Sigmoid colon (tissue), 7 donors: ENCODE data around the gene LRRFIP1. TPM values are rescaled to one million over a fixed set of nuclear protein-coding genes. Genes with fewer than 3 reads are reported as not detected.
A peak's percentile ranks its signal among the peaks of the same experiment; 100 is the strongest.

Experiments used
- DNase-seq: peaks from one replicate; pipeline ENCODE4 v3.0.0-alpha.2; 2019
- H3K27ac ChIP-seq, 4 donors: fragments of 200-600 bp; sonication (generic); one replicate each; pipeline ENCODE4 v1.5.1; 2016 to 2019; ENCODE audit warnings: mild to moderate bottlenecking in 1 of 4
- H3K27me3 ChIP-seq, 3 donors: fragments of 200-600 bp; sonication (generic); one replicate each; pipeline ENCODE4 v1.5.1; 2019; ENCODE audit warnings: mild to moderate bottlenecking in 1 of 3
- H3K36me3 ChIP-seq, 4 donors: fragments of 200-600 bp; sonication (generic); one replicate each; pipeline ENCODE4 v1.5.1; 2016 to 2019
- H3K4me1 ChIP-seq, 4 donors: fragments of 200-600 bp; sonication (generic); one replicate each; pipeline ENCODE4 v1.5.1; 2017 to 2019
- H3K4me3 ChIP-seq, 4 donors: fragments of 200-600 bp; sonication (generic); one replicate each; pipeline ENCODE4 v1.5.1; 2017 to 2019; ENCODE audit warnings: mild to moderate bottlenecking in 2 of 4, moderate library complexity in 1 of 4
- H3K9me3 ChIP-seq, 4 donors: fragments of 200-600 bp in 3 of 4; sonication (generic) in 3 of 4; one replicate each; pipeline versions ENCODE4 v1.5.1 to v1.6.1; 2013 to 2019
- EP300 ChIP-seq, 4 donors: sonication (generic); formaldehyde crosslinking; IDR thresholded peaks; one replicate each; pipeline ENCODE4 v1.6.1; 2017; ENCODE audit warnings: antibody characterized with exemption in 4 of 4
- POLR2A ChIP-seq, 2 donors: fragments of 450-650 bp; IDR thresholded peaks; one replicate each; pipeline ENCODE4 v1.6.1; 2016; ENCODE audit warnings: antibody characterized with exemption in 2 of 2, mild to moderate bottlenecking in 2 of 2, moderate library complexity in 2 of 2
- POLR2AphosphoS5 ChIP-seq, 4 donors: sonication (generic); formaldehyde crosslinking; IDR thresholded peaks; one replicate each; pipeline ENCODE4 v1.6.1; 2017; ENCODE audit warnings: antibody characterized with exemption in 4 of 4
- WGBS, 2 donors: extraction: QIAGEN DNeasy Blood & Tissue Kit; methylation state at CpG; one replicate each; pipeline ENCODE4 v1.1.7; 2013; 5-methylcytosine and 5-hydroxymethylcytosine counted together
- intact Hi-C: fragments of 100-400 bp; cut with DNase I; formaldehyde crosslinking; loops from one replicate; pipeline ENCODE4 v1.15.1; 2023
- polyA plus RNA-seq, 3 donors: library from polyadenylated mRNA; stranded (reverse); fragments of 200-250 nt; gene quantifications; one replicate each; pipeline ENCODE4 v1.2.3, GENCODE V29; 2013
- total RNA-seq, 4 donors: library from RNA; depleted of rRNA; stranded (reverse); fragments of >200 nt; gene quantifications; one replicate each; pipeline ENCODE4 v1.1.0, GENCODE V29; 2016
- TF ChIP-seq, protein P1 (sequence below), 4 experiments: fragments of 450-650 bp in 3 of 4; fragments of 200-600 bp in 1 of 4; IDR thresholded peaks; one replicate each; pipeline ENCODE4 v1.5.1; 2016 to 2019; ENCODE audit warnings: antibody characterized with exemption in 4 of 4, mild to moderate bottlenecking in 3 of 4, moderate library complexity in 2 of 4
- donor health status: healthy with polysubstance abuse.
- donor health status: Bipolar disorder and iron deficiency.
- donor health status: healthy.

The LRRFIP1 gene
- total and polyA plus RNA-seq, 7 donors = 42.0 to 185 (median 112) TPM

DNA sequence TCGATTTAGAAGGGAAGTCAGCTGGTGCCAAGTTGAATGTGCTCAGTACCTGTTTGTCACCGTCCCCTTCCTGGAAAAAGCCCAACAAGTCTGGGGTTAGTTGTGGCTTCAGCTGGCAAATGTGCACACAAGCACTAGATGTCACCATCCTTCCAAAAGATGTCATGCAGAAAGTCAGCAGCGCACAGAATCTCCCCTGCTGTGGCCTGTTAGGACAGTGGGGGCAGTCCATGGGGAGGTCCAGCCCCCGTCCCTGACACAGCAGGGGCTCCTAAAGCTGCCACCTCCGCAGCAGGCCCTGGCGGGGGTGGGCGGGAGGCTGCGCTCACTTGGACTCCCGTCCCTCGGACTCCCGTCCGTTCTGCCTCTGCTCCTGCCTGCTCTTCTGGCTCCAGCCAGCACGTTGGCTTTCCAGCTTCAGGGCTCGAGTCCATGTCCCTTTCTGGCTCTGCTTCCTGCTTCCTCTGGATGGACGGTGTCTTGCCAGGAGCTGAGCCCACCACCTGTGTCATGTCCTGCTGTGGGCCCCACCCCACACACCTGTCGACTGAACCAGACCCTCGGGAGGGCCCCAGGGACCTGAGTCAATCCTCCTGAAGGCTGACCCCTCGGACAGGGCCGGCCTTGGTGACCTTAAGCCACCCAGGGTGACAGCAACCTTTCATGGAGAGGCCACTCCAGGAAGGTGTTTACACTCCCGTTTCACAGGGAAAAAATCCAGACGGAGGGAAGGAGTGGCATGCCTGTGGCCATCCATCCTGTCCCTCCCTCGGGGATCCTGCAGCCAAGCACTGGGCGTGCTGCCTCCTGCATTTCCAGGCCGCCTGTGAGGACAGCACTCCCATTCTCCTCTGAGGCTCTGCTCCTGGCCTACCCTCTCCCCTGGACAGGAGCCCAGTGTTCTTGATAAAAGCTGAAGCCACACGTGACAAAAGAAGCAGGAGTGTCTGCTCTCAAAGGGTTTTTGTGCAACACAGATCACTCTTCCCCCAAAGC is 45.3 kb upstream of the LRRFIP1 start:
- peak overlapping the region; percentile 39 to 73 (median 69) for H3K27ac ChIP-seq
- intact Hi-C loops = loop anchor here (1.0 kb wide), 1 partner anchor 163 kb away; no protein-coding TSS in a partner anchor
- H3K9me3 ChIP-seq = no peaks in the 10 kb centered on the region
- TF ChIP-seq EP300 (IDR thresholded peaks at IDR 0.05) (no peak), POLR2A (IDR thresholded peaks at IDR 0.05) (no peak), POLR2AphosphoS5 (IDR thresholded peaks at IDR 0.05) (peak; percentile 13 to 50 (median 29))
- TF ChIP-seq, protein P1, sequence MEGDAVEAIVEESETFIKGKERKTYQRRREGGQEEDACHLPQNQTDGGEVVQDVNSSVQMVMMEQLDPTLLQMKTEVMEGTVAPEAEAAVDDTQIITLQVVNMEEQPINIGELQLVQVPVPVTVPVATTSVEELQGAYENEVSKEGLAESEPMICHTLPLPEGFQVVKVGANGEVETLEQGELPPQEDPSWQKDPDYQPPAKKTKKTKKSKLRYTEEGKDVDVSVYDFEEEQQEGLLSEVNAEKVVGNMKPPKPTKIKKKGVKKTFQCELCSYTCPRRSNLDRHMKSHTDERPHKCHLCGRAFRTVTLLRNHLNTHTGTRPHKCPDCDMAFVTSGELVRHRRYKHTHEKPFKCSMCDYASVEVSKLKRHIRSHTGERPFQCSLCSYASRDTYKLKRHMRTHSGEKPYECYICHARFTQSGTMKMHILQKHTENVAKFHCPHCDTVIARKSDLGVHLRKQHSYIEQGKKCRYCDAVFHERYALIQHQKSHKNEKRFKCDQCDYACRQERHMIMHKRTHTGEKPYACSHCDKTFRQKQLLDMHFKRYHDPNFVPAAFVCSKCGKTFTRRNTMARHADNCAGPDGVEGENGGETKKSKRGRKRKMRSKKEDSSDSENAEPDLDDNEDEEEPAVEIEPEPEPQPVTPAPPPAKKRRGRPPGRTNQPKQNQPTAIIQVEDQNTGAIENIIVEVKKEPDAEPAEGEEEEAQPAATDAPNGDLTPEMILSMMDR (IDR thresholded peaks at IDR 0.05) = peak; percentile 28 to 49 (median 32)
- H3K4me3 ChIP-seq = peak overlapping the region in 3 of 4 donors; percentile 11 to 28 (median 20)
- 60 to 65% methylated on average over 25 of the region's 25 CpGs for WGBS, 2 donors
- peak; percentile 94 for DNase-seq
- no peaks in the 10 kb centered on the region for H3K27me3 ChIP-seq
- H3K36me3 ChIP-seq = no peaks in the 10 kb centered on the region
- H3K4me1 ChIP-seq = peaks cover 0 to 19% (median 13%) of the 10 kb centered on the region in 4 donors

DNA sequence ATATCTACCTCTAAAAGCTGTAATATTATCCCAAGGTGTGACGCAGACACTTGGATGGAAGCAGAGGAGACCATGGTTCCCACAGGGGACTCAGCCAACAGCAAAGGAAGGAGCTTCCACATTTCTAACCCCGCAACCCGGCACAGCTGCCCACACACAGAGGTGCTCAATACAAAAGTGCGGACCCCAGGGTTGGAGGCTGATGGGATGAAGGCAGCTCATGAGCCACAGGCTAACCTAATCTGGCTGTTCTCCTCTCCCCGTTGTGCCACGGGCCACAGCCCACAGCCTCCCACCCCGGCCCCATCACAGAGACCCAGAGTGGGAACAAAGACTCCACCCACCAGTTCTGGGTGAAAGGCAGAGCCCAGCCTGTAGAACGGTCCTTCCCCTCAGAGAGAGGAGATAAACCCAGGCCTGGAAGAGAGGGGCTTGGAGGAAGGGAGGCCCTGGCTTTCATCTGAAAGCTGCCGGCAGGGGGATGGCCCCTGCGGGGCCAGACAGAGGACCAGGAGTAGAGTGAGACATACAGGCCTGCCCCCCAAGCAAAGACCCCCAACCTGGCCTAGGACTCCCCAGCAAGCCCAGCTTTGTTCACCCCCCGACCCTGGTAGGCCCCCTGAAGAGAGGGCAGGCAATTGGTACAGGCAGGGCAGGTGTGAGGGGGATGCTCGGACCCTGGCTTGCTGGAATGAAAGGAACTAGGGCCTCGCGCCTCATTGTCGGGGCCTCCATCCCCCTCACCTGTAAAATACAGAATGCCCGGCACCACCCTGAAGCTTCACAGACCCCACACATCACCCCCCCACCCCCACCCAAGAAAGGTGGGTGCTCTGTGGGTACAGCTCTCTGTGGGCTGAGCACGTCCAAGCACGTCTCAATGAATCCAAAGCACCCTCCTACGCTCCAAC is 43.7 kb upstream of the LRRFIP1 start:
- no peak for DNase-seq
- H3K4me1 ChIP-seq = peaks cover 0 to 19% (median 13%) of the 10 kb centered on the region in 4 donors

DNA sequence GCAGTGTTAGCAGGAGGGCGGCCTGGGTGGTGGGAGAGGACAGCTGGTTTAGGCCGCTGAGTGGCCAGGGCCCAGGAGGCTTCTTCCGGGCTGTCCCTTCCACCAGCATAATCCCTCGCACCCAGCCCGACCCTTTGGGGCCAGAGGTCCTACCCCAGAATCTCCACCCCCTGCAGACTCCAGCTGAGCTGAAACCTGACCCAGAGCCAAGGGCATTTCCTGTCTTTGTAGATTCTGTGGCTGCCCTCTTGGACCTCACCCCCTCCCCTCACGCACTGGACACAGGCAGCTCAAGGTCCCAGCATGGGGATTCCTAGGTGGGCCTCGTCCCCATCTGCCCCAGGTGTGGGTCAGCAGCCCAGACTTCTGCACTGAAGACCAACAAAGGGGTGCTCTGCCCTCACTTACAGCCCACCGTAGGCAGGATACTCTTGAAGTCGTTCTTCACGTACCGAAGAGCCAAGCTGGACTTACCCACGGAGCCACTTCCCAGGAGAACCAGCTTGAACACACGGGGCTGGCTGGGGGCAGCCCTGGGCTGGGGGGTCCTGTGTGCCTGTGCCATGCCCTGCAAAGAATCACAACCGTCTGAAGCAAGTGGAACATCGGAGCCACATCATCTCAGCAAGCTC is 41.7 kb upstream of the LRRFIP1 start:
- DNase-seq = no peak
- H3K27me3 ChIP-seq = no peaks in the 10 kb centered on the region
- WGBS, 2 donors = 88 to 90% methylated on average over 15 of the region's 15 CpGs
- H3K4me3 ChIP-seq = no peak overlapping the region
- TF ChIP-seq POLR2AphosphoS5 (IDR thresholded peaks at IDR 0.05) = no peak
- TF ChIP-seq, protein P1 (IDR thresholded peaks at IDR 0.05) = no peak
- no peak for TF ChIP-seq POLR2A (IDR thresholded peaks at IDR 0.05)
- TF ChIP-seq EP300 (IDR thresholded peaks at IDR 0.05) = no peak
- intact Hi-C loops = no loop called here
- H3K4me1 ChIP-seq = peaks cover 0 to 24% (median 17%) of the 10 kb centered on the region in 4 donors
- H3K36me3 ChIP-seq = no peaks in the 10 kb centered on the region
- no peaks in the 10 kb centered on the region for H3K9me3 ChIP-seq
- H3K27ac ChIP-seq = no peak overlapping the region

More for the DNA sequence above, 43.7 kb upstream of the LRRFIP1 start:
- no peak overlapping the region for H3K4me3 ChIP-seq
- H3K27me3 ChIP-seq = no peaks in the 10 kb centered on the region
- intact Hi-C loops = no loop called here
- no peaks in the 10 kb centered on the region for H3K36me3 ChIP-seq
- TF ChIP-seq POLR2AphosphoS5 (IDR thresholded peaks at IDR 0.05) = no peak
- TF ChIP-seq, protein P1 (IDR thresholded peaks at IDR 0.05) = no peak
- no peak for TF ChIP-seq EP300 (IDR thresholded peaks at IDR 0.05)
- no peak for TF ChIP-seq POLR2A (IDR thresholded peaks at IDR 0.05)
- H3K27ac ChIP-seq = no peak overlapping the region
- no peaks in the 10 kb centered on the region for H3K9me3 ChIP-seq
- WGBS, 2 donors = 91% methylated on average over 19 of the region's 19 CpGs

DNA sequence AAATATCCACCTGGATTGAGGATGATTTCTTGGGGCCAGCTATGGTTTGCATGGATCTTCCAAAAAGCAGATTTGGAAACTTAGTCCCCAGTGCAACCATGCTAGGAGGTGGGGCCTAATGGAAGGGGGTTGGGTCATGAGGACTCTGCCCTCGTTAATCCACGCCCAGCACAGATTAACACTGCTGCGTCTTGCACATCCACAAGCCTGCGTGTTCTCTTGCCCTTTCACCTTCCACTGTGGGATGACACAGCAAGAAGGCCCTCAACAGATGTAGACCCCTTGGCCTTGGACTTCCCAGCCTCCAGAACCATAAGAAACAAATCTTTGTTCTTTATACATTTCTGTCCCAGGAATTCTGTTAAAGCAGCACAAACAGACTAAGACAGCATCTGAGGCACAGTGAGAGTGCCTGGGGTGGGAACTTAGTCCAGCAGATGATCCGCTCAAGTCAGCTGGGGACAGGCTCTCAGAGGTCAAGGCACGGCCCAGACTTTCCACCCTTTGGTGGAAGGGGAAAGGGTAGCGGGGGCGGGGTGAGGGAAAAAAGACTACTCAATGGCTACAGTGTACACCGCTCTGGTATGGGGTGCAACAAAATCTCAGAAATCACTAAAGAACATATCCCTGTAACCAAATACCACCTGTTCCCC is 39.2 kb upstream of the LRRFIP1 start:
- no peak overlapping the region for H3K27ac ChIP-seq
- intact Hi-C loops = no loop called here
- TF ChIP-seq, protein P1 (IDR thresholded peaks at IDR 0.05) = no peak
- no peak for TF ChIP-seq POLR2AphosphoS5 (IDR thresholded peaks at IDR 0.05)
- TF ChIP-seq POLR2A (IDR thresholded peaks at IDR 0.05) = no peak
- TF ChIP-seq EP300 (IDR thresholded peaks at IDR 0.05) = no peak
- H3K36me3 ChIP-seq = no peaks in the 10 kb centered on the region
- H3K4me1 ChIP-seq = peaks cover 0 to 13% (median 8%) of the 10 kb centered on the region in 4 donors
- 55 to 84% methylated on average over 9 of the region's 9 CpGs for WGBS, 2 donors
- H3K9me3 ChIP-seq = no peaks in the 10 kb centered on the region
- DNase-seq = no peak
- no peak overlapping the region for H3K4me3 ChIP-seq
- H3K27me3 ChIP-seq = no peaks in the 10 kb centered on the region
